Neural progenitor cell (in vitro differentiated cells): Measurements from ENCODE around the gene SVBP. TPM values are rescaled to one million over a fixed set of nuclear protein-coding genes. Genes with fewer than 3 reads are reported as not detected.
A peak's percentile ranks its signal among the peaks of the same experiment; 100 is the strongest.

Experiments
- DNase-seq: peaks from one replicate; pipeline ENCODE4 v3.0.0-alpha.2; 2016; ENCODE audit warnings: low spot score
- H2AFZ ChIP-seq: fragments of 200-600 bp; sonication (generic); replicated peaks from 2 replicates; pipeline ENCODE4 v1.6.1; 2016; ENCODE audit warnings: antibody characterized with exemption
- H3F3A ChIP-seq: fragments of 200-600 bp; sonication (generic); 2 replicates; pipeline ENCODE4 v1.6.1; 2016; ENCODE audit warnings: antibody characterized with exemption, low read depth
- H3K27ac ChIP-seq: fragments of 200-600 bp; sonication (generic); 2 replicates; pipeline ENCODE4 v1.5.1; 2016; ENCODE audit warnings: mild to moderate bottlenecking
- H3K27me3 ChIP-seq: fragments of 200-600 bp; sonication (generic); 2 replicates; pipeline ENCODE4 v1.6.1; 2016; ENCODE audit warnings: mild to moderate bottlenecking, moderate library complexity
- H3K36me3 ChIP-seq: fragments of 200-600 bp; sonication (generic); 2 replicates; pipeline ENCODE4 v1.5.1; 2016
- H3K4me1 ChIP-seq: fragments of 200-600 bp; sonication (generic); 2 replicates; pipeline ENCODE4 v1.6.1; 2016; ENCODE audit warnings: mixed run types
- H3K4me2 ChIP-seq: fragments of 200-600 bp; sonication (generic); 2 replicates; pipeline ENCODE4 v1.6.1; 2016
- H3K4me3 ChIP-seq: fragments of 200-600 bp; sonication (generic); 2 replicates; pipeline ENCODE4 v1.5.1; 2016
- H3K79me2 ChIP-seq: fragments of 200-600 bp; sonication (generic); 2 replicates; pipeline ENCODE4 v1.6.1; 2016; ENCODE audit warnings: low read depth
- H3K9ac ChIP-seq: fragments of 200-600 bp; sonication (generic); 2 replicates; pipeline ENCODE4 v1.6.1; 2016
- H3K9me3 ChIP-seq: fragments of 200-600 bp; sonication (generic); 2 replicates; pipeline ENCODE4 v1.5.1; 2016; ENCODE audit warnings: low read depth
- H4K20me1 ChIP-seq: fragments of 200-600 bp; sonication (generic); 2 replicates; pipeline ENCODE4 v1.6.1; 2016; ENCODE audit warnings: low read depth
- H3K27ac Mint-ChIP-seq: 3 replicates; pipeline ENCODE4 v1.8.0; 2021; ENCODE audit warnings: mixed read lengths
- H3K27me3 Mint-ChIP-seq: 2 replicates; pipeline ENCODE4 v1.8.0; 2022; ENCODE audit warnings: low read depth, mild to moderate bottlenecking, inconsistent platforms, moderate library complexity, mixed read lengths; ENCODE audit not compliant: insufficient read depth
- H3K36me3 Mint-ChIP-seq: 3 replicates; pipeline ENCODE4 v1.8.0; 2021; ENCODE audit warnings: mixed read lengths
- H3K4me1 Mint-ChIP-seq: 3 replicates; pipeline ENCODE4 v1.8.0; 2021; ENCODE audit warnings: mixed read lengths
- H3K4me3 Mint-ChIP-seq: 3 replicates; pipeline ENCODE4 v1.8.0; 2021; ENCODE audit warnings: mild to moderate bottlenecking, moderate library complexity, mixed read lengths
- H3K9me3 Mint-ChIP-seq: 3 replicates; pipeline ENCODE4 v1.8.0; 2020; ENCODE audit warnings: mixed read lengths
- CTCF ChIP-seq: fragments of 200-600 bp; sonication (generic); IDR thresholded peaks from 2 replicates; pipeline ENCODE4 v1.5.1; 2017; ENCODE audit warnings: antibody characterized with exemption, mild to moderate bottlenecking
- EZH2 ChIP-seq: fragments of 200-600 bp; sonication (generic); IDR thresholded peaks from 2 replicates; pipeline ENCODE4 v1.6.1; 2017; ENCODE audit warnings: antibody characterized with exemption, mild to moderate bottlenecking, moderate library complexity
- EZH2phosphoT487 ChIP-seq: fragments of 200-600 bp; sonication (generic); IDR thresholded peaks from 2 replicates; pipeline ENCODE4 v1.6.1; 2017; ENCODE audit warnings: antibody characterized with exemption
- total RNA-seq: library from RNA; depleted of rRNA; stranded (reverse); fragments of >200 nt; gene quantifications from 2 replicates; pipeline ENCODE4 v1.2.3, GENCODE V29; 2015; ENCODE audit warnings: low replicate concordance

The SVBP gene
- total RNA-seq, 1 donor from 2014 or later = 103 TPM

- H3K9me3 Mint-ChIP-seq = no peaks in the 10 kb centered on the region
- no peak overlapping the region for H3K4me3 Mint-ChIP-seq
- peaks cover 2% of the 10 kb centered on the region for H3K27me3 Mint-ChIP-seq
- H2AFZ ChIP-seq = no peak overlapping the region
- peaks cover 6% of the 10 kb centered on the region for H4K20me1 ChIP-seq
- H3K9ac ChIP-seq = no peak overlapping the region
- no peaks in the 10 kb centered on the region for H3K27me3 ChIP-seq
- H3K36me3 Mint-ChIP-seq = peaks cover 14% of the 10 kb centered on the region
- H3K4me1 Mint-ChIP-seq = no peaks in the 10 kb centered on the region
- no peak overlapping the region for H3K4me2 ChIP-seq
- peak; percentile 29 for DNase-seq
- H3K27ac ChIP-seq = no peak overlapping the region
- no peak for TF ChIP-seq EZH2phosphoT487
- H3K4me1 ChIP-seq = no peaks in the 10 kb centered on the region
- no peaks in the 10 kb centered on the region for H3K9me3 ChIP-seq
- peaks cover 13% of the 10 kb centered on the region for H3K79me2 ChIP-seq
- no peak overlapping the region for H3K27ac Mint-ChIP-seq
- no peak overlapping the region for H3K4me3 ChIP-seq
- no peaks in the 10 kb centered on the region for H3F3A ChIP-seq
- peaks cover 6% of the 10 kb centered on the region for H3K36me3 ChIP-seq
Measured at GRCh38 chr1:42759114-42759513, 58.1 kb downstream of the SVBP start.

GRCh38 chr1:42758641-42759040 lies 58.6 kb downstream of the SVBP start:
- H3K9me3 Mint-ChIP-seq = no peaks in the 10 kb centered on the region
- peaks cover 2% of the 10 kb centered on the region for H3K27me3 Mint-ChIP-seq
- H3K4me1 ChIP-seq = no peaks in the 10 kb centered on the region
- no peak overlapping the region for H2AFZ ChIP-seq
- H3K4me2 ChIP-seq = no peak overlapping the region
- no peaks in the 10 kb centered on the region for H3K9me3 ChIP-seq
- DNase-seq = no peak
- TF ChIP-seq CTCF = no peak
- no peak for TF ChIP-seq EZH2
- TF ChIP-seq EZH2phosphoT487 = no peak
- H3K27ac Mint-ChIP-seq = no peak overlapping the region
- peaks cover 1% of the 10 kb centered on the region for H4K20me1 ChIP-seq
- H3K79me2 ChIP-seq = peaks cover 8% of the 10 kb centered on the region
- H3K27me3 ChIP-seq = no peaks in the 10 kb centered on the region
- H3K9ac ChIP-seq = no peak overlapping the region
- no peaks in the 10 kb centered on the region for H3K4me1 Mint-ChIP-seq
- peaks cover 18% of the 10 kb centered on the region for H3K36me3 Mint-ChIP-seq
- H3K4me3 ChIP-seq = no peak overlapping the region
- no peaks in the 10 kb centered on the region for H3F3A ChIP-seq
- H3K27ac ChIP-seq = no peak overlapping the region
- peaks cover 6% of the 10 kb centered on the region for H3K36me3 ChIP-seq
- H3K4me3 Mint-ChIP-seq = no peak overlapping the region

GRCh38 chr1:42757892-42758275 lies 59.3 kb downstream of the SVBP start:
- Mint-ChIP-seq H3K36me3 (peaks cover 24% of the 10 kb centered on the region), H3K9me3 (no peaks in the 10 kb centered on the region), H3K4me1 (no peaks in the 10 kb centered on the region), H3K4me3 (no peak overlapping the region), H3K27ac (no peak overlapping the region), H3K27me3 (peaks cover 2% of the 10 kb centered on the region)
- TF ChIP-seq EZH2phosphoT487 (no peak), CTCF (no peak), EZH2 (no peak)
- Histone ChIP-seq H3F3A (no peaks in the 10 kb centered on the region), H2AFZ (no peak overlapping the region), H3K79me2 (peaks cover under 1% of the 10 kb centered on the region), H3K4me3 (no peak overlapping the region), H3K27ac (no peak overlapping the region), H3K9me3 (no peaks in the 10 kb centered on the region), H3K4me2 (no peak overlapping the region), H3K36me3 (peaks cover 6% of the 10 kb centered on the region), H3K9ac (no peak overlapping the region), H3K4me1 (no peaks in the 10 kb centered on the region), H3K27me3 (no peaks in the 10 kb centered on the region), H4K20me1 (no peaks in the 10 kb centered on the region)
- DNase-seq = no peak

Other genes with a start within 250 kb of the SVBP start
- 77.9 and 126 TPM in 2 replicates for gene PPIH, start 159.0 kb downstream of the SVBP start, total RNA-seq
- gene YBX1, start 135.0 kb downstream of the SVBP start, total RNA-seq = 1,302 and 1,610 TPM in 2 replicates
- 0.19 and 2.3 TPM in 2 replicates for gene CLDN19, start 77.2 kb downstream of the SVBP start, total RNA-seq
- 54.9 and 77.8 TPM in 2 replicates for gene P3H1, start 50.4 kb downstream of the SVBP start, total RNA-seq
- 5.3 and 19.0 TPM in 2 replicates for gene C1orf50, start 50.1 kb downstream of the SVBP start, total RNA-seq
- 0.31 and 0.47 TPM in 2 replicates for gene TMEM269, start 32.4 kb downstream of the SVBP start, total RNA-seq
- 2.2 and 5.5 TPM in 2 replicates for gene ERMAP, start 275 bp downstream of the SVBP start, total RNA-seq
- gene ZNF691, start 29.2 kb upstream of the SVBP start, total RNA-seq = 17.6 and 20.8 TPM in 2 replicates
- gene SLC2A1, start 141.5 kb upstream of the SVBP start, total RNA-seq = 303 and 720 TPM in 2 replicates